Prostate gland (tissue), 2 donors: ENCODE measurements around the gene KLK1. TPM values are rescaled to one million over a fixed set of nuclear protein-coding genes. Genes with fewer than 3 reads are reported as not detected.

Experiments used
- DNase-seq: peaks from one replicate; pipeline ENCODE4 v3.0.0-alpha.2; 2019; ENCODE audit warnings: low spot score
- H3K27ac ChIP-seq, 2 donors: fragments of 200-600 bp; sonication (generic); 2 replicates each; pipeline ENCODE4 v1.5.1; 2017 to 2019
- H3K27me3 ChIP-seq: fragments of 200-600 bp; sonication (generic); replicated peaks from 2 replicates; pipeline ENCODE4 v1.5.1; 2019; ENCODE audit not compliant: insufficient read depth
- H3K36me3 ChIP-seq, 2 donors: fragments of 200-600 bp; sonication (generic); 1 replicate in 1 of 2; 2 replicates in 1 of 2; pipeline versions ENCODE4 v1.5.1 to v1.8.1; 2017 to 2019
- H3K4me1 ChIP-seq: fragments of 200-600 bp; sonication (generic); replicated peaks from 2 replicates; pipeline ENCODE4 v1.5.1; 2019
- H3K4me3 ChIP-seq, 2 donors: fragments of 200-600 bp; sonication (generic); 2 replicates each; pipeline ENCODE4 v1.5.1; 2017 to 2019
- H3K9me3 ChIP-seq: fragments of 200-600 bp; sonication (generic); 2 replicates; pipeline ENCODE4 v1.5.1; 2017
- POLR2A ChIP-seq: fragments of 450-650 bp; IDR thresholded peaks from one replicate; pipeline ENCODE4 v1.6.1; 2016; ENCODE audit warnings: antibody characterized with exemption, mild to moderate bottlenecking
- POLR2AphosphoS5 ChIP-seq: sonication (generic); formaldehyde crosslinking; IDR thresholded peaks from one replicate; pipeline ENCODE4 v1.6.1; 2017; ENCODE audit warnings: antibody characterized with exemption
- WGBS: methylation state at CpG from one replicate; pipeline ENCODE4 v1.1.5; 2018; 5-methylcytosine and 5-hydroxymethylcytosine counted together
- intact Hi-C: fragments of 100-400 bp; cut with DNase I; formaldehyde crosslinking; loops from one replicate; pipeline ENCODE4 v1.14.2; 2022
- total RNA-seq, 2 donors: library from RNA; depleted of rRNA; stranded (reverse); fragments of >200 nt; gene quantifications; one replicate each; pipeline ENCODE4 v1.1.0, GENCODE V29; 2016
- TF ChIP-seq, protein P1 (sequence below), 4 experiments: fragments of 200-600 bp in 2 of 4; fragments of 450-650 bp in 2 of 4; sonication (generic) in 2 of 4; IDR thresholded peaks; 1 replicate in 3 of 4; 2 replicates in 1 of 4; pipeline ENCODE4 v1.5.1; 2016 to 2019; ENCODE audit warnings: antibody characterized with exemption in 4 of 4, mild to moderate bottlenecking in 2 of 4, moderate library complexity in 2 of 4

Gene KLK1
- total RNA-seq, 2 donors from 2014 or later = 8.3 to 45.2 TPM

DNA sequence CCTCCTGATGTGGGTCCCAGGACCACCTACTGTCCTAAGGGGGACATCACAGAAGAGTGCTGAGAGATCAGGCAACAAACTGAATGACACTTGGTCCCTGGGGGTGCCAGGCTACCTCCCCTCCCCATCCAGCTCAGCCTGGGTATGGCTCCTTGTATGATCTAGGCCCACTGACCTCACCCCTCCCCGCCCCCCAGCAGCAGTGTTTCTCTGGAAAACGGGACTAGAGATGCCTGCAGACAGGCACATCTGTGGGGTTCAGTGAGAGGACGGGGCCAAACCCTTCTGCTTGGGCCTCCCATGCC is 24.1 kb downstream of the KLK1 start:
- 82% methylated on average over 3 of the region's 3 CpGs for WGBS
- Histone ChIP-seq H3K27me3 (no peaks in the 10 kb centered on the region), H3K27ac (peak overlapping the region in 1 of 2 donors; percentile 22), H3K4me1 (peaks cover 6% of the 10 kb centered on the region), H3K9me3 (no peaks in the 10 kb centered on the region), H3K4me3 (no peak overlapping the region), H3K36me3 (peaks cover 4 to 15% of the 10 kb centered on the region in 2 donors)
- TF ChIP-seq POLR2A (no peak), POLR2AphosphoS5 (no peak)
- TF ChIP-seq, protein P1, sequence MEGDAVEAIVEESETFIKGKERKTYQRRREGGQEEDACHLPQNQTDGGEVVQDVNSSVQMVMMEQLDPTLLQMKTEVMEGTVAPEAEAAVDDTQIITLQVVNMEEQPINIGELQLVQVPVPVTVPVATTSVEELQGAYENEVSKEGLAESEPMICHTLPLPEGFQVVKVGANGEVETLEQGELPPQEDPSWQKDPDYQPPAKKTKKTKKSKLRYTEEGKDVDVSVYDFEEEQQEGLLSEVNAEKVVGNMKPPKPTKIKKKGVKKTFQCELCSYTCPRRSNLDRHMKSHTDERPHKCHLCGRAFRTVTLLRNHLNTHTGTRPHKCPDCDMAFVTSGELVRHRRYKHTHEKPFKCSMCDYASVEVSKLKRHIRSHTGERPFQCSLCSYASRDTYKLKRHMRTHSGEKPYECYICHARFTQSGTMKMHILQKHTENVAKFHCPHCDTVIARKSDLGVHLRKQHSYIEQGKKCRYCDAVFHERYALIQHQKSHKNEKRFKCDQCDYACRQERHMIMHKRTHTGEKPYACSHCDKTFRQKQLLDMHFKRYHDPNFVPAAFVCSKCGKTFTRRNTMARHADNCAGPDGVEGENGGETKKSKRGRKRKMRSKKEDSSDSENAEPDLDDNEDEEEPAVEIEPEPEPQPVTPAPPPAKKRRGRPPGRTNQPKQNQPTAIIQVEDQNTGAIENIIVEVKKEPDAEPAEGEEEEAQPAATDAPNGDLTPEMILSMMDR (IDR thresholded peaks at IDR 0.05) = no peak
- intact Hi-C loops = no loop called here
- no peak for DNase-seq

DNA sequence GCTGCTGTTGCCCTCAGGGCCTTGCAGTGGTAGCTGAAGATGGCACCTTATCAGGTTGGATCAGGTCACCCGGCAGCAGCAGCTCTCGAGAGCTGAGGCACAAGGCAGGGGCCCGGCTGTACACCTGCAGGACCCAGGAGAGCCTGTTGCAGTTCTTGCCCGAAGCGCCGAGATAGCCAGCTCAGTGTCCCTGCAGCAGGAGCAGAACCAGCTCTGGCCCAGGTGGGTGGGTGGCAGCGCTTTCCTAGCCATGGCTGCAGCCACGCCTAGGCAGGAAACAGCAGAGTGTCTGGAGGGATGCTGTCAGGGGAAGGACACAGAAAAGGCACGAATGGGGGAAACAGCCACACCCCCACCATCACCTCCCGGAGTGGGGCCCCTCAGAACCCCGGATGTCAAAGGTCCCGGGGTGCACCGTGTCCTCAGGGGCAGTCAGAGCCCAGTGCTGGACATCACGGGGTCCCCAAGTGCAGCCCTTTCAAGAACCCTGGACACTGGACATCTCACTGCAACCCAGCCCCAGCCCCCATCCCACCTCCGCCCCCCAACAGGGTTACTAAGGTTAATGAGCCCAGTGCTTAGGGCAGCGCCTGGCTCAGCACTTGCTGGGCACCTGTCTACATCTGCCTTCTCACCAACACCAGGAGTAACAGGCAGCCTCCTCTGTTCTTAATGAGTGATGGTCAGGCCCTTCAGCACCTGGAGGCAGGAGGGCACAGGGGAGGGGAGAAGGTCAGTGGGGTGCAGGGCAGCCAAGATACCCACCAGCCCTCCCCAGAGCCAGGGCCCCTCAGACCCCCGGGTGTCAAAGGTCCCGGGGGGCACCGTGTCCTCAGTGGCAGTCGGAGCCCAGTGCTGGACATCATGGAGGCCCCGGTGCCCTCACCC is 24.7 kb downstream of the KLK1 start:
- Histone ChIP-seq H3K4me3 (no peak overlapping the region), H3K4me1 (peaks cover 6% of the 10 kb centered on the region), H3K9me3 (no peaks in the 10 kb centered on the region), H3K27ac (no peak overlapping the region), H3K27me3 (no peaks in the 10 kb centered on the region), H3K36me3 (peaks cover 4 to 15% of the 10 kb centered on the region in 2 donors)
- TF ChIP-seq, protein P1 (IDR thresholded peaks at IDR 0.05) = no peak
- TF ChIP-seq POLR2A = no peak
- TF ChIP-seq POLR2AphosphoS5 = no peak
- intact Hi-C loops = no loop called here
- DNase-seq = no peak
- WGBS = 89% methylated on average over 21 of the region's 21 CpGs

DNA sequence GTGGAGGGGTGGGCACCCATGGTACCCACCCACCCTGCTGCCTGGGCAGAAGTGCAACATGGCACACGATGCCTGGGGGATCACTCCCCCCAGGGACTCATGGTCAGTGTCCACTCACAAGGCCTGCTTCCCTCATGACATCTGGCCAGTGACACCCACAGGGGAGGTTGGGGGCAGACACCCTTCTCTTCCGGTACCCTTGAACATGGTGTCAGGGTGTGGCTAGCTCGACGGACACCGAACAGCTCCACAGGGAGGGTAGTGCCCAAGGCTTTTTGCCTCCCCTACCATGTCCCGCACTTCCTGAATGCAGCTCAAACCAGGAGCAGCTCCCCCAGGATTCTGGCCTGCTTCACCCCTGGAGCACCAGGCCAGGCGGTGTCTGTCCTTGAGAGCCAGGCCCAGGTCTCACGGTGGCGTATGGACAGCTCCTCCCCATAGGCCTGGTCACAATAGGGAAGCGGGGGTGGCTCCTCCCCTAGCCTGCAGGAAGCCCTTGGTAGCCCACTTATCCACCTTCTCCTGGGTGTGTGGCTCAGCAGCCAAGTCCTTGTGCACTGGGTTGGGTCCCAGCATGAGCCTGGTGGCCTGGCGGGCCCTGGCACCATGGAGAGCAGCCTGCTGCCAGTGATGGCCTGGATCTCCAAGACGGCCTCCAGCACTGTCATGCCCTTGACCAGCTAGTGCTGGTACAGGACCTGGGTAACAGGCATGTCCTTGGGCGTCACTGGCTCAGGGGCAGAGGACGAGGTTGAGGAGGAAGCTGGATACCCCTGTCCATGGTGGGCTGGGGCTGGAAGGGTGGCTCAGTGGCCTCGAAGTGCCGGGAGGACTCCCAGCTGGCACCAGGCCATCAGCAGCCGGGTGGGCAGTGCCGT is 25.6 kb downstream of the KLK1 start:
- WGBS = 81% methylated on average over 18 of the region's 18 CpGs
- H3K36me3 ChIP-seq = peaks cover 4 to 15% of the 10 kb centered on the region in 2 donors
- DNase-seq = no peak
- H3K27ac ChIP-seq = no peak overlapping the region
- no peaks in the 10 kb centered on the region for H3K9me3 ChIP-seq
- H3K27me3 ChIP-seq = no peaks in the 10 kb centered on the region
- TF ChIP-seq POLR2AphosphoS5 (no peak), POLR2A (no peak)
- TF ChIP-seq, protein P1 (IDR thresholded peaks at IDR 0.05) = no peak
- intact Hi-C loops = no loop called here
- peaks cover 6% of the 10 kb centered on the region for H3K4me1 ChIP-seq
- H3K4me3 ChIP-seq = no peak overlapping the region

DNA sequence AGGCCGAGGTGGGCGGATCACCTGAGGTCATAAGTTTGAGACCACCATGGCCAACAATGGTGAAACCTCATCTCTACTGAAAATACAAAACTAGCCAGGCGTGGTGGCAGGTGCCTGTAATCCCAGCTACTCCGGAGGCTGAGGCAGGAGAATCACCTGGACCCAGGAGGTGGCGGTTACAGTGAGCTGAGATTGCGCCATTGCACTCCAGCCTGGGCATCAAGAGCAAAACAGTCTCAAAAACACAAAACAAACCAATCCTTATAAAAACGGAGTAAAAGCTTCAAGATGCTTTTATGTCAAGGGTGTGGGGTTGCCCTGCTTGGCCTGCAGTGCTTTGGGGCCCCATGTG is 26.2 kb downstream of the KLK1 start:
- intact Hi-C loops = no loop called here
- WGBS = 89% methylated on average over 7 of the region's 7 CpGs
- no peaks in the 10 kb centered on the region for H3K27me3 ChIP-seq
- no peak for TF ChIP-seq POLR2A
- no peak for TF ChIP-seq POLR2AphosphoS5
- TF ChIP-seq, protein P1 (IDR thresholded peaks at IDR 0.05) = no peak
- H3K4me1 ChIP-seq = peaks cover 6% of the 10 kb centered on the region
- H3K36me3 ChIP-seq = peaks cover 4 to 15% of the 10 kb centered on the region in 2 donors
- no peak overlapping the region for H3K27ac ChIP-seq
- no peaks in the 10 kb centered on the region for H3K9me3 ChIP-seq
- H3K4me3 ChIP-seq = no peak overlapping the region
- no peak for DNase-seq
